M059J (cell line): ENCODE data around the gene PCBP3. TPM values are rescaled to one million over a fixed set of nuclear protein-coding genes. Genes with fewer than 3 reads are reported as not detected.
"Not testable (repeated sequence)": the region's sequence is repeated elsewhere in the genome, so short reads cannot be mapped to it uniquely, and the experiment has no call there.

Source experiments
- DNase-seq: peaks from one replicate; pipeline ENCODE4 v3.0.0-alpha.2; 2012; ENCODE audit warnings: low read depth
- total RNA-seq: library from RNA; depleted of rRNA; stranded (reverse); fragments of >200 nt; shearing (Covaris generic); gene quantifications from 2 replicates; pipeline ENCODE4 v1.2.3, GENCODE V29; 2014

Gene PCBP3
- total RNA-seq, 1 experiment from 2014 or later = 0.10 TPM

DNA sequence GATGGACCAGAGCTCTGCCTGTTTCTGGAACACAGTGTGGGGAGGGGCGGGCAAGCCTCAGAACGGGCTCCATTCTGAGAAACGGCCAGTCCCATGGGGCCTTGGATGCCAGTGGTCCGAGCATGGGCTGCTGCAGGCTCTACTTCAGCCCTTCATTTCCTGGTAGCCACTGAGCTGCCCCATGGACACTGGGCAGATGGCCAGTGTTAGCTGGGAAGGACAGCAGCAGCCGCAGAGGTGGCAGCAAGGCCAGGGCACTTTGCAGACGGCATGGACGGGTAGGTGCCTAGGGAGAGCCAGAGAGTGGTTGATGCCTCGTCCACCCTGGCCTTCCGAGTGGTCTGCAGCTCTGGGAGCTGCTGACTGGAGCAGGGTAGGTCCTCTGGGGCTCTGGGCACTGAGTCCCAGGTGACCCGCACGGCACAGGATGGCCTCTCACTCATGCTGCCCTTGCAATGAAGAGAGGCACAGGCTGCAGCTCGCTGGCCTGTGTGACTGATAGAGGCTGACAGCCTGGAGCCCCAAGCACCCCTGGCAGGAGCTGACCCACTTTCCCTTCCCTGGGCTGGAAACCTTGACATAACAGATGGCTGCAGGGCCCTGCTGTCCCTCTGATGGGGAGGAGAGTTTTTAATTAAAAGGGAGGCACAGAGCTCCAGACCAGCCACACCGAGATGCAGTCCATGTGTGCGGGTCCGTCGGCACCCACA, 250.4 kb downstream of the PCBP3 start:
- peak; percentile 15 for DNase-seq

DNA sequence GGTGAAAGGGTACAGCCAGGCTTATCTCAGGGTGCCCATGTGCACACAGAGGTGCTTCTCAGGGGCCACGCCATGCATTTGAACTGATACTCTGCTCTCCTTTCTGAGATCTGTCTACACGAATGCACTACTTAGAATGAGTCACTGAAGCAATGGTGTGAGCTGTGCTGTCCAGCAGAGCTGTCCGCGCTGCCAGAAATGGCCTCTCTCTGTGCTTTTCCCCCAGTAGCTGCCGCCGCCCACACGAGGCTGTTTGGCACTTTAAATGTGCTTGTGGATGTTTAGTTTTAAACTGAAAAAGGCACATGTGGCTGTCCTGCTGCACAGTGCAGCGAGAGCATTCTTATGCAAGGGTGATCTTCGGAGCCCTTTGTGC, 250.9 kb downstream of the PCBP3 start:
- peak; percentile 30 for DNase-seq

DNA sequence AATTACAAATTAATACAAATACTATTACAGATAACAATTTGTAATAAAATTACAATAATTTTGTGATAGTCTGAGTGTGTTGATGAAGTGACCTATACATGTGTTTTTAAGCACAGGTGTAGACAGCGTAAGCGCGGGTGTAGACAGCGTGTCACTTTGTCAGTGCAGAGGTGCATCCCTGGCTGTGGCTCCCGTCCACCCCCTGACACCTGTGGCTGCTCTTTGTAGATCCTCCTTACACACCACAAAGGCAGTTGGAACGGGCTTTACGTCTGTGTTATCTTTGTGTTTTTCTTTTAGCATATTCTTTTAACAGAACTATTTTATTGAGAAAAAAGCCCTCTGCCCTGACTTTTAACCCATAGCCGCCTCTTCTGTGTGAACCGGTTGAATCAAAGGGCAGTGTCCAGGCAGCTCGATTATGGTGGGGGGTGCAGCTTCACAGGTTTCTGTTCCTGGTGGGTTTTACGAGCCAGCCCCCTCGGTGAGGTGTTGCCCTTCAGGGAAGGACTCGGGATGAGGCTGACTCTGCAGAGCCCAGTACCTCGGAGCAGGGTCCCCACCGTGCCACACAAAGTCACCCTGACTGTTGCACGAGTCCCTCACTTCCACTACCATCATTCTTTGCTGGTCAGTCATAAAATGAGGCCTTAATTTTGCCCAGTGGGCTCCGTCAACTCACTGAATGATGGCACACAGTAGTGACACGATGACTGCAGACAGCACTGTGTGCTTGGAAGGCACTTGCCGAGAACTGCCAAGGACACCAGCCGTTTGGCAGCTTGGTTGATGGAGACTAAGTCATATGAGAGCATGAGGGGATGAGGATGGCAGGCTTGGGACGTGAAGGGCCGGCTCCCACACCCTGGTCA, 251.6 kb downstream of the PCBP3 start:
- no peak for DNase-seq

DNA sequence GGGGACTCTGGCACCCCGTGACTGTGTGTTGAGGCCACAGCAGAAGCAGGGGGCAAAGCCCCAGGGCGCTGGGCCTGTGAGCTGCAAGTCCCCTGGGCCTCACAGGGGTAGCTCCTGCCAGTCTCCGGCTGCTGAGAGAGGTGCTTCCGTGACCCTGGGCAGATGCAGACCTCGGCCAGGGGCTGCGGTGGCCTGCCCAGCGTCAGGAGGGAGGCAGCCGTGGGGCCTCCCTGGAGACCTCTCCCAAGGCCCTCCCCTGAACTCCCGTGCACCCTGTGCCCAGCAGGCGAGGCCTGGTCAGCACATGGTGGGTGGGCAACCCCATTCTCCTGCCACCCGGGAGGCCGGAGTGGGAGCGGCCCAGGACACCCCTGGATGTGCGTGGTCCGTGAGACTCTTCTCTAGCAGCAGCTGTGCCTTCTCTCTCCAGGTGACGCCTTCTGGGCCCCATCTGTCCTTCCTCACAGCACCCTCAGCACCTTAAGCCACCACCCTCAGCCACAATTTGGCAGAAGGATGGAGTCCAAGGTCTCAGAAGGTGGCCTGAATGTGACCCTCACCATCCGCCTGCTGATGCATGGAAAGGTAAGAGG, 252.3 kb downstream of the PCBP3 start:
- no peak for DNase-seq

DNA sequence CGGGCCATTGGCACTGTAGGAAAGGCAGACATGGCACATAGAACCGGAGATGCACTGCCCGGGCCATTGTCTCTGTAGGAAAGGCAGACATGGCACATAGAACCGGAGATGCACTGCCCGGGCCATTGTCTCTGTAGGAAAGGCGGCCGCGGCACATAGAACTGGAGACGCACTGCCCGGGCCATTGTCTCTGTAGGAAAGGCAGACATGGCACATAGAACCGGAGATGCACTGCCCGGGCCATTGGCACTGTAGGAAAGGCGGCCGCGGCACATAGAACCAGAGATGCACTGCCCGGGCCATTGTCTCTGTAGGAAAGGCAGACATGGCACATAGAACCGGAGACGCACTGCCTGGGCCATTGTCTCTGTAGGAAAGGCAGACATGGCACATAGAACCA, 252.9 kb downstream of the PCBP3 start:
- DNase-seq = not testable (repeated sequence)

DNA sequence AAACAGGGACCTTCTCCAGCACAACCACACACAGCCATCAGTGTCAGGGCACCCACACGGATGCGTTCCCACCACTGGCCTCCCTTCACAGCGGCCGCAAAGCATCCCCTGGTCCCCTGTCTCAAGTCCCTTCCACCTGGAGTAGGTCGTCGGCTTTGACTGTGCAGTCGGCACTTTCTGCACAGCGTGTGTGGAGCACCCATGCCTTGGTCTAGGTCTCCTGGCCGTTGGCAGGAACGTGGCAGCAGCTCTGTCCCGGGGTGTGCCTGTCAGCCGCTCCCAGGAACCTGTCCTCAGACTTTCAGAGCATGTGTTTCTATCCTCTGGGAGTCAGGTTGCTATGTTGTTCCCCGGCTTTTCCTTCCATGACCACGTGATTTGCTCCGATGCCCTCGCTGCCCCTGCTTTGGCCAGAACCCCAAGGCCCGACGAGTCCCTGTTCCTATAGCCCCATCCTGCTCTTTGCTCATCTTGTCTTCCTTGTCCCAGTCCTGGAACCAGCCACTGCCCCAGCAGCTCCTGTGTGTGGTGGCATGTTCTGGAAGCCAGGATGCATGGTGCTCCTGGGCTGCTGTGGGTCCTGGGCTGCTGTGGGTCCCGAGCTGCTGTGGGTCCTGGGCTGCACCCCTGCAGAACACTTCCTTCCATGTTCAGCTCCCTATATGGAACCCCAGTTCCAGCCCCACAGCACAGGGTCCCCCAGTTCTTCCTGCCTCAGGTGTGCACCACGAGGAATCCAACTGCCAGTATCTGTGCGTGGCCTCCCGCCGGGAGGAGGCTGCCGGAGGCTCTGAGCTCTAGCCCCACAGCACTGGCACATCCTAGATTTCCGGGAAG, 253.9 kb downstream of the PCBP3 start:
- no peak for DNase-seq

DNA sequence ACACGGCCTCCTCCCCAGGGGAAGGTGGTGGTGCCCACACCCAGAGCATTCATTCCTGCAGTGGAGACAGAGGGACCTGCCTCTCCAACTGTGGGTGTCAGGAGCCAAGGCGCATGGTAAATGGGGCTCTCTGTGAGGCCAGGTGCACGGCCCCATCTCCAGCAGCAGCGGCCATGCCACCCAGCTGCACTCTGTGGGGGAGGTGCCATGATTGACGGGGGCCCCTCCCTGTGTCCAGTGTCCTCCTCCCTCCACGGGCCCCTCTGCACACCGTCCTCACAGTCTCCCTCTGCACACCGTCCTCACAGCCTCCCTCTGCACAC, 254.5 kb downstream of the PCBP3 start:
- no peak for DNase-seq

DNA sequence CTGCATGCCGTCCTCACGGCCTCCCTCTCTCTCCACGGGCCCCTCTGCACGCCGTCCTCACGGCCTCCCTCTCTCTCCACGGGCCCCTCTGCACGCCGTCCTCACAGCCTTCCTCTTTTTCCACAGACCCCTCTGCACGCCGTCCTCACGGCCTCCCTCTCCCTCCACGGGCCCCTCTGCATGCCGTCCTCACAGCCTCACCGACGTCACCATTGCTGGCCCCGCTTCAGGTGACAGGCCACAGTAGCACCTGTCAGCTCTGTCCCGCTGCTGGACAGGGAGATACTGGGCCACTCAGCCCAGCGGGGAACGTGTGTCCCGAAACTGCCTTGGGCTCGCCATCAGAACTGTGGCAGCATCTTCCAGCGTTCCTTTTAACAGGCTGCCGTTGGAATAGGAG, 255.3 kb downstream of the PCBP3 start:
- DNase-seq = no peak

DNA sequence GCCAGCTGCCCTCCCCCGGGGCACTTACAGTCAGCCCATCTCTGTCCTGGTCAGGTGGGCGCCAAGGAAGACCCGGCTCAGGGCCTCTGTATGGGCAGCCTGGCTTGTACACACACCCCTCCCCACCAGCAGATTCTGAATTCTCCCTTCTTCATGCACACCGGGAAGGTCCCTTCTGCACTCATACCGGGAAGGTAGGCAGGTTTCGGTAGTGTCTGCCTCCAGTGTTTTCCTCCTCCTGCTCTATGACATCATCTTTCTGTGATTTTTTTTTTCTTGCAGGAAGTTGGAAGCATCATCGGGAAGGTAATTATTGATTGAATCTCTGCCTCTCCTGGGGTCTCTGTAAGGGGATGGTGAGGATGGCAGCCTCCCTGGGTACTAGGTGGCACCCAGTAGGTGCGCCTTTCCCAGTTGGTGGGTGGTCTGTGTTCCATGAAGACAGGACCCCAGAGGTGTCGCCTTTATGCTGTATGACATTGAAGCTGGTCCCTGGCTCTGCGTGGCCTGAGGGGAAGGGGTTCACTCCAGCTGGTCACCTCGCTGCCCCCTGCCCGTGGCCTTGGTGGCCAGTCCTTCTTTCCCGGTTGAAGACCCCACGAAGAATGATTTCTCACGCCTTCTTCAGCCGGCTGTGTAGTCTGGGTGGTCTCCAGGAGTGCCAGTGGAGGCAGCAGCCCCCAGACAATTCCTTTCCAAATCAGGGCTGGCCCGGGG, 255.9 kb downstream of the PCBP3 start:
- DNase-seq = no peak

DNA sequence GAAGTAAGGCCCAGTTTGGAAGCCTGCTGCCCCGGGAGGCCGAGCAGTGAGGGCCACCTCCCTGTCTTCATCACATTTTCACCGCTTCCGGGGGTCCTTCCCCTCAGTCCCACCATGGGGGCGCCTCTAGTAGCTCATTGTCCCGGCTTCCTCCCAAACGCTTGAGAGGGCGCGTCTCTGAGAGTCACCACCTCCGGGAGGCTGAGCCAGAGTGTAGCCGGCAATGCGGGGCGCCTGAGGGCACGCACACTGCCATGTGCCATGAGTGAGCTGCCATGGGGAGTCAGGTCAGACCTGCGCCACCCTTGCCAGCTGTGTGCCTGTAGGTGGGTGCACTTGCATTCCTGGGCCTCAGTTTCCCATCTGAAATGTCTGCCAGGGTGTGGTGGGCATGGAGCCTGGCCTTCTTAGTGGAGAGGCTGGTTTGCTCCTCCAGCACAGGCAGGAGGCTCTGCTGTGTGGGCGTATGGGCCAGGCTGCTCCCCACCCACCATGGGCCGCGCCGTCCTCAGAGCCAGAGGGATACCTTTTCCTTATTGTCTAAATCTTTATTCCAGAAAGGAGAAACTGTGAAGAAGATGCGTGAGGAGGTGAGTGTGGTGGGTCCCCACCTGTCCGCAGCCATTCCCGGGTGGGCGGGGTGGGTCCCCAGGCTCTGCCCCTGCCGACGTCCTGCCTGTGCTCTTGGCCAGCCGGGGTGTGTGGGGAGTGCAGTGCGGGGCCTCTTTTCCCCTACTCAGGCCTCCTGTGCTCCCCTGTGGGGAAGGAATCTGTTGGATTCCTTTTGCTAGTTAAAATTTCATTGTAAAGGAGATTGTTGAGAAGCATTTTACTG, 256.7 kb downstream of the PCBP3 start:
- no peak for DNase-seq

DNA sequence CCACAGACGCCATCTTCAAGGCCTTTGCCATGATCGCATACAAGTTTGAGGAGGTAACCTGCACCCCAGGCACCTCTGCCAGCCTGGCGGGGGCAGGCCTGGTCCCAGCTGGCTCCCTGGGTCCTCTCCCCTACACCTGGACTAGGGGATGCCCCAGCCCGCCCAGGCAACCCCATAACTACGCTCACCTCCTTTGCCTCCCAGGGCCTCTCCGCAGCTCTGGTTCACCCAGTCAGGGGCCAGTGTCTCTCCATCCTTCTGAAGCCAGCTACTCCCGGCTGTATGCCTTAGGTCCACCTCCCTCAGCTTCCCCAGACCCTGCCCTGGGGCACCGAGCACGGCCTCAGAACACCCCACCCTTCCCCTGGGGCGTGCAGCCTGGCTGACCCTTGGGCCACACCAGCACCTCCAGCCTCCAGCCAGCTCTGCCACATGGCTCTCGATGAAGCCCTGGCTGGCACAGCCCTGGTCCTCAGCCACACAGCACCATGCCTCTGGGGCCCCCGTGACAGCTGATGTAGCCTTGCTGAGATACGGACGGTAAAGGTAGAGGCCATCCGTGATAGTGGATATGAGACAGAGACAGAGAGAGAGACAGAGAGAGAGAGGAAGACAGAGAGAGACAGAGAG, 257.7 kb downstream of the PCBP3 start:
- DNase-seq = no peak

DNA sequence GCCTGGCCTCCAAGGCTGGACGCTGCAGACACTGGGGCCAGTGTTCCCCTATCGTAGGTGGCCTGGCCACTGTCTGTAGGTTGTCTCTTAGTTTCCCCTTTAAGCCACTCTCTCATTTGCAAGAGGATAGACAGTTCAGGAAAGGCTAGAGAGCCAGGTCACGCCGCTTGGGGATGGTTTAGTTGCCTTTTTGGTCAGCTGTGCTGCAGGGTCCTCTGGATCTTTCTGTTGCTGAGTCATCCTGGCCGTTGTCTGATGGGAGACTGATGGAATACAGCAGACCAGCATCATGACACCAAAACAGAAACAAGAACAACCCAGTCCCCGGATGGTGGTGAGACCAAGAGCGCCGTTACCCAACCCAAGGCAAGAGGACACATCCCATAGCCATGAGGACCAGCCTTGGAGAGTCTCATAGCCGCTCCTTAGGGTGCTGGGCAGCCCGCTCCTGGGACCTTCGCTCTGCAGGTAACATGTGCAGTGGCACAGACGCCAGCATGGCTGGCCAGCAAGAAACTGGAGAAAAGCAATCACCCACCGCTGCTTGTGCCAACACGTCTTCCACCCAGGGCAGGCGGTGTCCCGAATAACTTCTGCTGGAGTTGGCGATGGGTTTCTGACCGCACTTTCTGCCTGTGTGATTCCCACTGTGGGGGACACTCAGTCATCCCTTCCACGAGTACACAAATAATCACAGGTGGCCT, 258.9 kb downstream of the PCBP3 start:
- no peak for DNase-seq

DNA sequence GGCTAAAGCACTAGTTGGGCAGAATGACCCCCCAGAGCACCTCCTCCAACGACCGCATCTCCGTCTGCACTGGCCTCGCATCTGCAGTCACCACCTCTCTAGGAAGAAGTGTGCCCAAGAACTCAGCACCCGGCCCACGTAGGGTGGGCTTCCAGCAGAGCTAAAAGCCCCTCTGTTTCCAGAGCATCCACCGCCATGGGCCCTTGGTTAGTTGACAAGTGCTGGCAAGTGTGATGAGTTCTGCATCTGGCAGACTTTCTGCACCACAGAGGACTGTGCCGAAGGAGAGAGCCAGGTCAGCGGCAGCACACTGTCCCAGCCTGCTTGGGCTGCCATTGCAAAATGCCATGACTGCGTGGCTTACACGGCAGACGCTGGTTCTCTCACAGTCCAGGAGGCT, 261.7 kb downstream of the PCBP3 start:
- no peak for DNase-seq

DNA sequence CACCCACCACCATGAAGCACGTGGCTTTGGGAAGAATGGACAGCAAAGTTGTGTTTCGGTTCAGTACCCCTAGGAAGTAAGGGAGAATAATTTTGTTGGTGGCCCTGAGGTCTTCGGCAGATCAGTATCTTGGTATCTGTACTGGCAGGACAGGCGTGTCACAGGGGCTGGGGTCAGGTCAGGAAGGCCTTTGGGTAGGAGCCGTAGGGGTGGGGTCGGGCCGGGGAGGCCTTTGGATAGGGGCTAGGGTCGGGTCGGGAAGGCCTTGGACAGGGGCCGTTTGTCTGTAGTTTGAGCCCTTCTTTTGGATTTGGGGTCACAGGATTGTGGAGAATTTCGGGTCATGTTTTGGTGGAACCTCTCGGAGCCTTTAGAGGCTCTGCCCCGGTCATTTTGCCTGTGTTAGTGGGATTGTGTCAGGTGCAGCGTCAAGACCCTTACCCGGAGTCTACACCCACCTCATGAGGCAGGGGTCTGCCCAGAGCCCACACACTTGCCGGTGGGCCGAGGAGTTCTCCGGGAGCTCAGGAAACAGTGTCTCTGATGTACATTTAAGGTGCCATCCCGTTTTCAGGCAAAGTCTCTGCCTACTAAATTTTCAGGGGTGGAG, 262.8 kb downstream of the PCBP3 start:
- no peak for DNase-seq

DNA sequence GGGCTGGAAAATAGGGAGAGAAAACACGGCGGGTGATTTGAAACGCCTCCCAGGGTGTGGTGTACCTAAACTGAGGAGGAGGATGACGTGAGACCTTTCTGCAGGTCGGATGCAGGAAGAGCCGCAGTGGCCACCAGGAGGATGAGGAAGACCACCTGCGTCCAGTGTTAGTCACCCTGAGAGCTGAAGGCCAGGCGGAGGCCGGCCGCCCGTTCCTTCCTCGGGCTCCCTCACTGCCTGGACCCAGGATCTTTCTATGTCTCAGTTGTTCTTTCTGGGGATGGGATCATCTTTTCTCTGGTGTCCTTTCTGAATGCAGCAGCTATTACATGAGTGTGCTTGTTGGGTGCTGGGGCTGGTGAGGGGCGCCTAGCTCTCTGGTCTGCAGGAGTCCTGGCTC, 263.3 kb downstream of the PCBP3 start:
- DNase-seq = no peak

DNA sequence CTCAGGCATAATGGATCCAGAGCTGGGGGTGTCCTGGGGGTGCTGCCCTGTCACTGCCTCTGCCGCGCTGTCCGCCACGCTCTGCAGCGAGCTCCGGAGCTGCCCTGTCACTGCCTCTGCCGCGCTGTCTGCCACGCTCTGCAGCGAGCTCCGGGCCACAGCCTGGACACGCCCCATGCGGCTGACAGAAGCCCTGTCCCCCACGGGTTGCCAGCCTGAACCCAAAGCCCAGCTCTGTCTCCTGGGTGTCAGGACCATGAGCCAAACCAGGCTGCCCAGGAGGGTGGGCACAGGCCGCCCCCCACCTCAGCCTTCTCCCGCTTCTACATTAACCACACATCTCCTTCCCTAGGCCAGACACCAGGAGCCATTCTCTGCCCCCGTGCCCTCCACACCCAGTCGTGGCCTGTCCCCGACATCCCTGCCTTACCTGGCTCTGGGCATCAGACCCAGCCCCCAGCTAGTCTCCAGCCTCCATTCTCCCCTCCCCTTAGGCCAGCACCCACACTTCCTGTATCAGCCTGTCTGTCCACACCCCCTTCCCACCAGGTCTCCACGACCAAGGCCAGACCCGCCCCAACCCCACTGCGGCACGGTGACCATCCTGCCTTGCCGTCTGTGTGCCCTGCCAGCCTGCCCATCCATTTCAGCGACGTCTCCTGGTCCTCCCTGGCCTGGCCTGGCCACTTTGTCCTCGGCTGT, 265.2 kb downstream of the PCBP3 start:
- no peak for DNase-seq

DNA sequence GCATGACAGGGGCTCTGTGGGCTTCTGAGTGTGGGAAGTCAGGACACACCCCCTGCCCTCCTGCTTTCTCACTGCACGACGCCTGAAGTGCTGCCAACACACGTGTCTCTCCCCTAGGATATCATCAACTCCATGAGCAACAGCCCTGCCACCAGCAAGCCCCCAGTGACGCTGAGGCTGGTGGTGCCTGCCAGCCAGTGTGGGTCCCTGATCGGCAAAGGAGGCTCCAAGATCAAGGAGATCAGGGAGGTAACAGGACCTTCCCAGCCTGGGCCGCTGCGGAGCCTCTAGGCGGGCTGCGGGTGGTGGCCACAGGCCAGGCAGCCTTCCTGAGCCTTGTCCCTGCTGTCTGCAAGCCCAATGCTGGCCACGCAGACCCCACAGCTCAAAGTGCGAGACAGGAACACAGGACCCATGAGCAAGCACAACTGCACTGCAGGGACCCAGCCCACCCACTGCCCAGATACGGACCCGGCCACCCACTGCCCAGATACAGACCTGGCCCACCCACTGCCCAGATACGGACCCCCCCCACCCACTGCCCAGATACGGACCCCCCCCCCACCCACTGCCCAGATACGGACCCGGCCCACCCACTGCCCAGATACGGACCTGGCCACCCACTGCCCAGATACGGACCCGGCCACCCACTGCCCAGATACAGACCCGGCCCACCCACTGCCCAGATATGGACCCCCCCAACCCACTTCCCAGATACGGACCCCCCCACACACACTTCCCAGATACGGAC, 265.9 kb downstream of the PCBP3 start:
- no peak for DNase-seq

DNA sequence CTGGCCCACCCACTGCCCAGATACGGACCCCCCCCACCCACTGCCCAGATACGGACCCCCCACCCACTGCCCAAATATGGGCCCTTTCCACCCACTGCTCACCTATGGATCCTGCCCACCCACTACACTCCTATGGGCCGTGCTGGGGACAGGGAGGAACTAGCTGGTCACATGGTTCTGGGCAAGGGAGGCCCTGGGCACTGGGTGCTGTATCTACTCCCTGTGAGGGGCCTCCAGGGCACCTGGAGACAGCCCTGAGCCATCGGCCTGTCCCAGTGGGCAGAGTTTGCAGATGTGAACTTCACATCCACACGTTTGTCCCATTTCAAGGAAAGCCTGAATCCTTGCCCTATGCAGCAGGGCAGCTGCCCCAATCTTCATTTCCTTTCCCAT, 266.6 kb downstream of the PCBP3 start:
- no peak for DNase-seq
